ENCODE data around the gene TP63. TPM values are rescaled to one million over a fixed set of nuclear protein-coding genes. Genes with fewer than 3 reads are reported as not detected.

TP63 gene
- total RNA-seq, 2 experiments from 2014 or later = 0.58 to 1.1 TPM

- Mint-ChIP-seq H3K36me3 (no peaks in the 10 kb centered on the region), H3K4me1 (no peaks in the 10 kb centered on the region), H3K9me3 (ENCODE audit: low read depth) (no peaks in the 10 kb centered on the region), H3K27ac (no peak overlapping the region), H3K27me3 (no peaks in the 10 kb centered on the region), H3K4me3 (no peak overlapping the region)
- CTCF ChIA-PET = no interaction called here
- no peak for ATAC-seq
- no peak for DNase-seq
Measured at GRCh38 chr3:189812806-189813465, 181.7 kb downstream of the TP63 start.

- Mint-ChIP-seq H3K36me3 (no peaks in the 10 kb centered on the region), H3K4me1 (no peaks in the 10 kb centered on the region), H3K27me3 (no peaks in the 10 kb centered on the region), H3K27ac (no peak overlapping the region), H3K4me3 (no peak overlapping the region), H3K9me3 (ENCODE audit: low read depth) (no peaks in the 10 kb centered on the region)
- ATAC-seq = no peak
- no peak for DNase-seq
- CTCF ChIA-PET = no interaction called here
Measured at GRCh38 chr3:189813647-189814240, 182.6 kb downstream of the TP63 start.

GRCh38 chr3:189820365-189820720 lies 189.2 kb downstream of the TP63 start:
- ATAC-seq (no peak), DNase-seq (no peak)
- Mint-ChIP-seq H3K9me3 (ENCODE audit: low read depth) (no peaks in the 10 kb centered on the region), H3K27ac (no peak overlapping the region), H3K36me3 (no peaks in the 10 kb centered on the region), H3K4me3 (no peak overlapping the region), H3K27me3 (no peaks in the 10 kb centered on the region), H3K4me1 (peaks cover 5% of the 10 kb centered on the region)
- CTCF ChIA-PET = no interaction called here

- Mint-ChIP-seq H3K9me3 (ENCODE audit: low read depth) (no peaks in the 10 kb centered on the region), H3K4me3 (no peak overlapping the region), H3K27me3 (no peaks in the 10 kb centered on the region), H3K27ac (no peak overlapping the region), H3K36me3 (no peaks in the 10 kb centered on the region), H3K4me1 (peaks cover 5% of the 10 kb centered on the region)
- DNase-seq (no peak), ATAC-seq (no peak)
- CTCF ChIA-PET = no interaction called here
Measured at GRCh38 chr3:189821262-189821661, 190.1 kb downstream of the TP63 start.

- H3K4me3 Mint-ChIP-seq = no peak overlapping the region
- H3K9me3 Mint-ChIP-seq (ENCODE audit: low read depth) = no peaks in the 10 kb centered on the region
- H3K4me1 Mint-ChIP-seq = peaks cover 5% of the 10 kb centered on the region
- no peak overlapping the region for H3K27ac Mint-ChIP-seq
- CTCF ChIA-PET = no interaction called here
- no peaks in the 10 kb centered on the region for H3K36me3 Mint-ChIP-seq
- no peaks in the 10 kb centered on the region for H3K27me3 Mint-ChIP-seq
- DNase-seq (no peak), ATAC-seq (no peak)
Measured at GRCh38 chr3:189822726-189823125, 191.5 kb downstream of the TP63 start.

- H3K9me3 Mint-ChIP-seq (ENCODE audit: low read depth) = no peaks in the 10 kb centered on the region
- H3K4me1 Mint-ChIP-seq = peaks cover 5% of the 10 kb centered on the region
- H3K36me3 Mint-ChIP-seq = no peaks in the 10 kb centered on the region
- no peak overlapping the region for H3K4me3 Mint-ChIP-seq
- DNase-seq = no peak
- CTCF ChIA-PET = no interaction called here
- no peaks in the 10 kb centered on the region for H3K27me3 Mint-ChIP-seq
- no peak overlapping the region for H3K27ac Mint-ChIP-seq
- ATAC-seq = no peak
Measured at GRCh38 chr3:189824629-189825312, 193.6 kb downstream of the TP63 start.

- Mint-ChIP-seq H3K36me3 (no peaks in the 10 kb centered on the region), H3K27me3 (no peaks in the 10 kb centered on the region), H3K4me3 (no peak overlapping the region), H3K27ac (no peak overlapping the region), H3K4me1 (no peaks in the 10 kb centered on the region), H3K9me3 (ENCODE audit: low read depth) (no peaks in the 10 kb centered on the region)
- CTCF ChIA-PET = interaction anchor here (1.4 kb wide), 1 partner anchor 20 kb away, joined by 3 read pairs; no protein-coding TSS in a partner anchor
- no peak for DNase-seq
- ATAC-seq = no peak
Measured at GRCh38 chr3:189826566-189826965, 195.4 kb downstream of the TP63 start.

- no peaks in the 10 kb centered on the region for H3K4me1 Mint-ChIP-seq
- H3K36me3 Mint-ChIP-seq = no peaks in the 10 kb centered on the region
- no peak overlapping the region for H3K4me3 Mint-ChIP-seq
- DNase-seq = no peak
- no peaks in the 10 kb centered on the region for H3K9me3 Mint-ChIP-seq (ENCODE audit: low read depth)
- CTCF ChIA-PET = interaction anchor here (1.4 kb wide), 1 partner anchor 20 kb away, joined by 3 read pairs; no protein-coding TSS in a partner anchor
- no peaks in the 10 kb centered on the region for H3K27me3 Mint-ChIP-seq
- no peak for ATAC-seq
- H3K27ac Mint-ChIP-seq = no peak overlapping the region
Measured at GRCh38 chr3:189827108-189827507, 195.9 kb downstream of the TP63 start.

- no peak for ATAC-seq
- no peak for DNase-seq
- no peaks in the 10 kb centered on the region for H3K27me3 Mint-ChIP-seq
- H3K27ac Mint-ChIP-seq = no peak overlapping the region
- H3K4me3 Mint-ChIP-seq = no peak overlapping the region
- no peaks in the 10 kb centered on the region for H3K36me3 Mint-ChIP-seq
- no peaks in the 10 kb centered on the region for H3K9me3 Mint-ChIP-seq (ENCODE audit: low read depth)
- CTCF ChIA-PET = no interaction called here
- H3K4me1 Mint-ChIP-seq = no peaks in the 10 kb centered on the region
Measured at GRCh38 chr3:189830401-189830800, 199.2 kb downstream of the TP63 start.

GRCh38 chr3:189833266-189833665 lies 202.1 kb downstream of the TP63 start:
- Mint-ChIP-seq H3K27ac (no peak overlapping the region), H3K36me3 (no peaks in the 10 kb centered on the region), H3K27me3 (no peaks in the 10 kb centered on the region), H3K9me3 (ENCODE audit: low read depth) (no peaks in the 10 kb centered on the region), H3K4me3 (no peak overlapping the region), H3K4me1 (no peaks in the 10 kb centered on the region)
- ATAC-seq (no peak), DNase-seq (no peak)
- CTCF ChIA-PET = no interaction called here

GRCh38 chr3:189833996-189834395 lies 202.8 kb downstream of the TP63 start:
- H3K27ac Mint-ChIP-seq = no peak overlapping the region

GRCh38 chr3:189834462-189834861 lies 203.3 kb downstream of the TP63 start:
- H3K36me3 Mint-ChIP-seq = no peaks in the 10 kb centered on the region
- peaks cover 2% of the 10 kb centered on the region for H3K27me3 Mint-ChIP-seq
- no peak overlapping the region for H3K27ac Mint-ChIP-seq
- DNase-seq (no peak), ATAC-seq (no peak)
- no peak overlapping the region for H3K4me3 Mint-ChIP-seq
- CTCF ChIA-PET = no interaction called here
- no peaks in the 10 kb centered on the region for H3K9me3 Mint-ChIP-seq (ENCODE audit: low read depth)
- H3K4me1 Mint-ChIP-seq = no peaks in the 10 kb centered on the region

More at GRCh38 chr3:189833996-189834395, 202.8 kb downstream of the TP63 start:
- no peak for DNase-seq
- H3K4me3 Mint-ChIP-seq = no peak overlapping the region
- no peaks in the 10 kb centered on the region for H3K4me1 Mint-ChIP-seq
- no peaks in the 10 kb centered on the region for H3K9me3 Mint-ChIP-seq (ENCODE audit: low read depth)
- H3K27me3 Mint-ChIP-seq = no peaks in the 10 kb centered on the region
- no peak for ATAC-seq
- no peaks in the 10 kb centered on the region for H3K36me3 Mint-ChIP-seq
- CTCF ChIA-PET = no interaction called here

GRCh38 chr3:189836795-189837194 lies 205.6 kb downstream of the TP63 start:
- Mint-ChIP-seq H3K27ac (no peak overlapping the region), H3K27me3 (peaks cover 2% of the 10 kb centered on the region), H3K9me3 (ENCODE audit: low read depth) (no peaks in the 10 kb centered on the region), H3K4me3 (no peak overlapping the region), H3K4me1 (peaks cover 5% of the 10 kb centered on the region), H3K36me3 (no peaks in the 10 kb centered on the region)
- CTCF ChIA-PET = no interaction called here
- no peak for DNase-seq
- ATAC-seq = no peak

- peaks cover 2% of the 10 kb centered on the region for H3K27me3 Mint-ChIP-seq
- CTCF ChIA-PET = no interaction called here
- H3K27ac Mint-ChIP-seq = no peak overlapping the region
Measured at GRCh38 chr3:189838291-189838690, 207.1 kb downstream of the TP63 start.

More at GRCh38 chr3:189838291-189838690, 207.1 kb downstream of the TP63 start:
- DNase-seq (no peak), ATAC-seq (no peak)
- Mint-ChIP-seq H3K4me1 (peaks cover 9% of the 10 kb centered on the region), H3K36me3 (no peaks in the 10 kb centered on the region), H3K9me3 (ENCODE audit: low read depth) (no peaks in the 10 kb centered on the region), H3K4me3 (no peak overlapping the region)
